ENCODE measurements around the gene SLC30A2.

SLC30A2 gene

GRCh38 chr1:26036756-26037281, 9.1 kb downstream of the SLC30A2 start:
- Histone ChIP-seq H3K4me2 (ENCODE audit: low read length) (no peak overlapping the region), H3K56ac (ENCODE audit: low read length) (no peak overlapping the region), H3K79me1 (ENCODE audit: low read length) (no peaks in the 10 kb centered on the region), H3K18ac (ENCODE audit: low read length) (no peak overlapping the region), H2BK5ac (ENCODE audit: low read length) (no peak overlapping the region), H3K4ac (ENCODE audit: low read depth, low read length) (no peak overlapping the region), H3K79me2 (ENCODE audit: control insufficient read depth, insufficient read depth, low read length) (no peaks in the 10 kb centered on the region), H3K23ac (ENCODE audit: low read length) (no peak overlapping the region), H2AK5ac (ENCODE audit: low read length) (no peak overlapping the region), H2BK120ac (ENCODE audit: low read depth, low read length) (no peak overlapping the region), H3K27ac (ENCODE audit: low read depth, low read length) (no peak overlapping the region), H3K4me1 (ENCODE audit: control insufficient read depth, low read depth, low read length) (no peaks in the 10 kb centered on the region), H4K5ac (ENCODE audit: low read length) (no peak overlapping the region), H2BK15ac (replicated peaks; ENCODE audit: low read depth) (no peak overlapping the region), H3K9ac (ENCODE audit: low read length) (no peak overlapping the region), H4K8ac (ENCODE audit: low read depth, low read length) (no peak overlapping the region), H3K4me3 (ENCODE audit: low read length) (no peak overlapping the region), H3K27me3 (ENCODE audit: insufficient read depth, low read length, poor library complexity) (no peaks in the 10 kb centered on the region), H3K36me3 (ENCODE audit: control insufficient read depth, insufficient read depth, low read length) (no peaks in the 10 kb centered on the region)
- WGBS (ENCODE audit: extremely low coverage, insufficient coverage, low lambda C conversion rate), result no CpG with 5 or more reads among the region's 11 CpGs
- no peak for DNase-seq

- peak overlapping the region; percentile 57 for H3K23ac ChIP-seq (ENCODE audit: low read length)
- H2BK120ac ChIP-seq (ENCODE audit: low read depth, low read length), result no peak overlapping the region
- H3K36me3 ChIP-seq (ENCODE audit: control insufficient read depth, insufficient read depth, low read length), result no peaks in the 10 kb centered on the region
- no peak overlapping the region for H3K18ac ChIP-seq (ENCODE audit: low read length)
- no CpG with 5 or more reads among the region's 39 CpGs for WGBS (ENCODE audit: extremely low coverage, insufficient coverage, low lambda C conversion rate)
- H3K9ac ChIP-seq (ENCODE audit: low read length), result peak overlapping the region; percentile 90
- H3K56ac ChIP-seq (ENCODE audit: low read length), result peak overlapping the region; percentile 89
- H3K4me3 ChIP-seq (ENCODE audit: low read length), result peak overlapping the region; percentile 60
- H2AK5ac ChIP-seq (ENCODE audit: low read length), result no peak overlapping the region
- peak; percentile 76 for DNase-seq
- no peak overlapping the region for H3K27ac ChIP-seq (ENCODE audit: low read depth, low read length)
- no peaks in the 10 kb centered on the region for H3K4me1 ChIP-seq (ENCODE audit: control insufficient read depth, low read depth, low read length)
- no peak overlapping the region for H4K8ac ChIP-seq (ENCODE audit: low read depth, low read length)
- no peak overlapping the region for H2BK5ac ChIP-seq (ENCODE audit: low read length)
- H4K5ac ChIP-seq (ENCODE audit: low read length), result no peak overlapping the region
- no peaks in the 10 kb centered on the region for H3K27me3 ChIP-seq (ENCODE audit: insufficient read depth, low read length, poor library complexity)
- H3K4ac ChIP-seq (ENCODE audit: low read depth, low read length), result no peak overlapping the region
- H3K79me2 ChIP-seq (ENCODE audit: control insufficient read depth, insufficient read depth, low read length), result no peaks in the 10 kb centered on the region
- H3K4me2 ChIP-seq (ENCODE audit: low read length), result peak overlapping the region; percentile 100
- H2BK15ac ChIP-seq (replicated peaks; ENCODE audit: low read depth), result no peak overlapping the region
- H3K79me1 ChIP-seq (ENCODE audit: low read length), result no peaks in the 10 kb centered on the region
Measured at GRCh38 chr1:26035959-26036755, 9.8 kb downstream of the SLC30A2 start.

DNA sequence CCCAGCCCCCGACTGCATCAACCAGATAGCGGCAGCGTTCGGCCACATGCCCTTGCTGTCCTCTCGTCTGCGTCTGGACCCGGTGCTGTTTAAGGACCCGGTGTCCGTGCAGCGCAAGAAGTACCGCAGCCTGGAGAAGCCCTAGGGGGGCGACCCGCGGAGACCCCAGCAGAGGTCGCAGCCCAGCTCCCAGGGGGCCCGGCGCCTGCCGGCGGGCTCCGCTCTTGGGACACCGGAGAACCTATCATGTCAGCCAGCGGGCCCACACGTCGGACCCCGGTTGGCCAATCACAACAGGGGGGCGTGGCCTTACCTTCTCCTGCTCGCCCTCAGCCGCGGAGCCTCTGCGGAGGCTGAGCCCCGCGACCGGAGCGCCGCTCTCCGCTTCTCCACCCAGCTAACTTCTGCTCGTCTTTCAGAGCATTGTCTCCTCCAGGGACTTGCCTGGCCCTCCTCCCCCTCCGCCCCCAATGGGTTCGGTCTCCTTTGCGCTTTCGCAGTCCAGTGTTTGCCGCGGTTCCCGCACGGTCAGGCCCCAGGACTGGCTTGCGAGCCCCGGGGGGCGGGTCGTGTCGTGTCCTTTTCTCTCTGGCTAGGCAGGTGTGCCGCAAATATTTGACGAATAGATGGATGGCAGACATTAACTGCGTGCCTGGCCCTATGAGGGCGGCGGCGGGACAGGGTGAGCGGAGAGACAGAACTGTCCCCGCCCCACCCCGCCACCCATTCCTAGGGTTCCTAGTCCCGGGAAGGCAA, 10.5 kb downstream of the SLC30A2 start:
- no CpG with 5 or more reads among the region's 60 CpGs for WGBS (ENCODE audit: extremely low coverage, insufficient coverage, low lambda C conversion rate)
- Histone ChIP-seq H3K79me1 (ENCODE audit: low read length) (no peaks in the 10 kb centered on the region), H3K4me1 (ENCODE audit: control insufficient read depth, low read depth, low read length) (no peaks in the 10 kb centered on the region), H3K4me3 (ENCODE audit: low read length) (peak overlapping the region; percentile 60), H3K27me3 (ENCODE audit: insufficient read depth, low read length, poor library complexity) (no peaks in the 10 kb centered on the region), H3K79me2 (ENCODE audit: control insufficient read depth, insufficient read depth, low read length) (no peaks in the 10 kb centered on the region), H3K4me2 (ENCODE audit: low read length) (peak overlapping the region; percentile 100), H2BK5ac (ENCODE audit: low read length) (peak overlapping the region; percentile 47), H3K27ac (ENCODE audit: low read depth, low read length) (peak overlapping the region; percentile 15), H4K8ac (ENCODE audit: low read depth, low read length) (no peak overlapping the region), H3K4ac (ENCODE audit: low read depth, low read length) (no peak overlapping the region), H2BK120ac (ENCODE audit: low read depth, low read length) (no peak overlapping the region), H3K56ac (ENCODE audit: low read length) (peak overlapping the region; percentile 93), H3K18ac (ENCODE audit: low read length) (peak overlapping the region; percentile 22), H3K36me3 (ENCODE audit: control insufficient read depth, insufficient read depth, low read length) (no peaks in the 10 kb centered on the region), H3K9ac (ENCODE audit: low read length) (peak overlapping the region; percentile 90), H4K5ac (ENCODE audit: low read length) (no peak overlapping the region), H2AK5ac (ENCODE audit: low read length) (no peak overlapping the region), H3K23ac (ENCODE audit: low read length) (peak overlapping the region; percentile 57), H2BK15ac (replicated peaks; ENCODE audit: low read depth) (no peak overlapping the region)
- peak; percentile 96 for DNase-seq

- Histone ChIP-seq H4K8ac (ENCODE audit: low read depth, low read length) (no peak overlapping the region), H3K36me3 (ENCODE audit: control insufficient read depth, insufficient read depth, low read length) (no peaks in the 10 kb centered on the region), H2BK15ac (replicated peaks; ENCODE audit: low read depth) (no peak overlapping the region), H3K23ac (ENCODE audit: low read length) (no peak overlapping the region), H3K4ac (ENCODE audit: low read depth, low read length) (peak overlapping the region; percentile 9), H3K4me2 (ENCODE audit: low read length) (peak overlapping the region; percentile 88), H3K4me1 (ENCODE audit: control insufficient read depth, low read depth, low read length) (no peaks in the 10 kb centered on the region), H3K18ac (ENCODE audit: low read length) (peak overlapping the region; percentile 22), H3K56ac (ENCODE audit: low read length) (peak overlapping the region; percentile 93), H3K27ac (ENCODE audit: low read depth, low read length) (no peak overlapping the region), H3K27me3 (ENCODE audit: insufficient read depth, low read length, poor library complexity) (no peaks in the 10 kb centered on the region), H2BK120ac (ENCODE audit: low read depth, low read length) (no peak overlapping the region), H3K79me1 (ENCODE audit: low read length) (no peaks in the 10 kb centered on the region), H4K5ac (ENCODE audit: low read length) (no peak overlapping the region), H3K9ac (ENCODE audit: low read length) (peak overlapping the region; percentile 75), H2BK5ac (ENCODE audit: low read length) (no peak overlapping the region), H3K4me3 (ENCODE audit: low read length) (peak overlapping the region; percentile 45), H2AK5ac (ENCODE audit: low read length) (no peak overlapping the region), H3K79me2 (ENCODE audit: control insufficient read depth, insufficient read depth, low read length) (no peaks in the 10 kb centered on the region)
- no CpG with 5 or more reads among the region's 15 CpGs for WGBS (ENCODE audit: extremely low coverage, insufficient coverage, low lambda C conversion rate)
- DNase-seq, result no peak
Measured at GRCh38 chr1:26034504-26035202, 11.3 kb downstream of the SLC30A2 start.

DNA sequence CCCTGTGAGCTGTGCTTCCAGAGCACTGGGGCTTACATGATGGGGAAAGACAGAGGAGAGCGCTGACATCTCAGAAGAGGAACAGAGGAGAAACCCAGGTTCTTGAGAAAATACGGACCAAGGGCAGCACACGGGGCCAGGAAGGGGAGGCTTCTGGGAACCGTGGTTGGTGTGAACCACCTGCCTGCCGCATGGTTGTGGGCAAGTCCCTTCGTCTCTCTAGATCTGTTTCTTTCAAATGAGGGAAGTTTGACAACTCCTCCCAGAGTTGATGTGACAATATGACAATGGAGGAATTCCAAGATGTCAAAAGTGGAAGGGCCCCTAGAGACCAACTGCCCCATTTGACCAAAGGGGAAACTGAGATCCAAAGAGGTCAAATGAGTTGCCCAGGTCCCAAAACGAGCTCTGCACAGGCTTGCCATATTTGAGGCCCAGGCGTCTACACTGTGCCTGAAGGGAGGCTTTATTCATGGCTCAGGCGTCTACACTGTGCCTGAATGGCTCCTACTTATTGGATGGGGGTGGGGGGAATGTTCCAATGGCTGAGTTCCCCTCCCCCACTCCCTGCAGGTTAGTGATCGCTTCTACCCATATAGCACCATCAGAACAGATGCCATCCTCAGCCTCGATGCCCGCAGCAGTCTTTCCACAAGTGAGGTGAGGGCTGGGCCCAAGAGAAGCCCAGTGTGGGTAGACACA, 13.1 kb downstream of the SLC30A2 start:
- WGBS (ENCODE audit: extremely low coverage, insufficient coverage, low lambda C conversion rate), result no CpG with 5 or more reads among the region's 12 CpGs
- Histone ChIP-seq H3K18ac (ENCODE audit: low read length) (no peak overlapping the region), H3K79me1 (ENCODE audit: low read length) (no peaks in the 10 kb centered on the region), H3K79me2 (ENCODE audit: control insufficient read depth, insufficient read depth, low read length) (no peaks in the 10 kb centered on the region), H3K56ac (ENCODE audit: low read length) (no peak overlapping the region), H2AK5ac (ENCODE audit: low read length) (no peak overlapping the region), H2BK5ac (ENCODE audit: low read length) (no peak overlapping the region), H3K4ac (ENCODE audit: low read depth, low read length) (no peak overlapping the region), H3K36me3 (ENCODE audit: control insufficient read depth, insufficient read depth, low read length) (no peaks in the 10 kb centered on the region), H2BK15ac (replicated peaks; ENCODE audit: low read depth) (no peak overlapping the region), H4K8ac (ENCODE audit: low read depth, low read length) (no peak overlapping the region), H3K4me3 (ENCODE audit: low read length) (no peak overlapping the region), H3K23ac (ENCODE audit: low read length) (no peak overlapping the region), H3K9ac (ENCODE audit: low read length) (no peak overlapping the region), H3K27me3 (ENCODE audit: insufficient read depth, low read length, poor library complexity) (no peaks in the 10 kb centered on the region), H4K5ac (ENCODE audit: low read length) (no peak overlapping the region), H3K4me1 (ENCODE audit: control insufficient read depth, low read depth, low read length) (no peaks in the 10 kb centered on the region), H2BK120ac (ENCODE audit: low read depth, low read length) (no peak overlapping the region), H3K4me2 (ENCODE audit: low read length) (no peak overlapping the region), H3K27ac (ENCODE audit: low read depth, low read length) (no peak overlapping the region)
- no peak for DNase-seq
